ENCODE results near the gene TMEM9. TPM values are rescaled to one million over a fixed set of nuclear protein-coding genes. Genes with fewer than 3 reads are reported as not detected.

Gene TMEM9
- total and polyA plus RNA-seq, 9 of the 15 experiments (the other 6 are each of a cell fraction or from before 2014, with no cell fraction given): 30.4 to 107 (median 67.6) TPM

GRCh38 chr1:201100169-201100930, 53.9 kb downstream of the TMEM9 start:
- Histone ChIP-seq H3K9me1 (ENCODE audit: control insufficient read depth, insufficient read depth, low read length) (no peaks in the 10 kb centered on the region), H3K9me3 (replicated peaks; ENCODE audit: control insufficient read depth, insufficient read depth, low read depth, low read length) (no peaks in the 10 kb centered on the region), H3K27ac (ENCODE audit: extremely low read depth, low read depth, low read length) (no peak overlapping the region), H2AFZ (ENCODE audit: low read depth, low read length) (no peak overlapping the region), H3K27me3 (ENCODE audit: control insufficient read depth in 2 of 2, insufficient read depth in 2 of 2, low read length in 2 of 2) (peaks cover 56 to 81% of the 10 kb centered on the region in 2 experiments), H3K79me2 (ENCODE audit: control insufficient read depth, insufficient read depth, low read length) (no peaks in the 10 kb centered on the region), H3K9ac (ENCODE audit: insufficient read depth in 1 of 2, low read depth in 2 of 2, low read length in 2 of 2) (no peak overlapping the region), H3K36me3 (ENCODE audit: control insufficient read depth, insufficient read depth, low read length) (no peaks in the 10 kb centered on the region), H4K20me1 (replicated peaks; ENCODE audit: control insufficient read depth, insufficient read depth, low read length) (peaks cover 14% of the 10 kb centered on the region), H3K4me2 (ENCODE audit: insufficient read depth, low read length) (no peak overlapping the region), H3K4me1 (replicated peaks in 1 of 2; ENCODE audit: control insufficient read depth in 2 of 2, insufficient read depth in 2 of 2, low read length in 2 of 2) (no peaks in the 10 kb centered on the region), H3K4me3 (no peak overlapping the region)
- FAIRE-seq (no peak), DNase-seq (ENCODE audit: extremely low read depth in 1 of 4, low spot score in 3 of 4) (no peak), ATAC-seq (no peak)
- ChIA-PET POLR2A (interaction anchor here (1.2 kb wide), 1 partner anchor 15 kb away, joined by 4 read pairs; no protein-coding TSS in a partner anchor), CTCF (ENCODE audit: low intra/inter-chr PET ratio) (no interaction called here)
- intact Hi-C loops (cut with micrococcal nuclease) (no loop called here), in situ Hi-C loops (cut with MboI) (no loop called here)
- 3% methylated on average over 12 of the region's 12 CpGs for WGBS (ENCODE audit: insufficient coverage, low coverage, missing lambda C conversion rate)
- no TSS peak for BruUV-seq (replicated peaks)
- no peak for TF ChIP-seq CREBBP (IDR thresholded peaks at IDR 0.05; ENCODE audit: low read depth, low read length)
- no peak for TF ChIP-seq GABPA (tag; conservative IDR thresholded peaks at IDR 0.05; ENCODE audit: low read depth)
- no peak for TF ChIP-seq HSF4 (CRISPR knock-in tag; IDR thresholded peaks at IDR 0.05; ENCODE audit: borderline replicate concordance)
- no peak for TF ChIP-seq GTF2A2 (tag; IDR thresholded peaks at IDR 0.05)
- no peak for TF ChIP-seq FIP1L1 (IDR thresholded peaks at IDR 0.05; ENCODE audit: low read depth, low read length, poor library complexity, severe bottlenecking)
- TF ChIP-seq SMAD4 (CRISPR knock-in tag; conservative IDR thresholded peaks at IDR 0.05): no peak
- TF ChIP-seq KLF13 (tag; IDR thresholded peaks at IDR 0.05; ENCODE audit: borderline replicate concordance, low read depth): no peak
- TF ChIP-seq KLF1 (tag; IDR thresholded peaks at IDR 0.05): no peak
- TF ChIP-seq, protein P1, sequence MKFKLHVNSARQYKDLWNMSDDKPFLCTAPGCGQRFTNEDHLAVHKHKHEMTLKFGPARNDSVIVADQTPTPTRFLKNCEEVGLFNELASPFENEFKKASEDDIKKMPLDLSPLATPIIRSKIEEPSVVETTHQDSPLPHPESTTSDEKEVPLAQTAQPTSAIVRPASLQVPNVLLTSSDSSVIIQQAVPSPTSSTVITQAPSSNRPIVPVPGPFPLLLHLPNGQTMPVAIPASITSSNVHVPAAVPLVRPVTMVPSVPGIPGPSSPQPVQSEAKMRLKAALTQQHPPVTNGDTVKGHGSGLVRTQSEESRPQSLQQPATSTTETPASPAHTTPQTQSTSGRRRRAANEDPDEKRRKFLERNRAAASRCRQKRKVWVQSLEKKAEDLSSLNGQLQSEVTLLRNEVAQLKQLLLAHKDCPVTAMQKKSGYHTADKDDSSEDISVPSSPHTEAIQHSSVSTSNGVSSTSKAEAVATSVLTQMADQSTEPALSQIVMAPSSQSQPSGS (CRISPR knock-in tag; IDR thresholded peaks at IDR 0.05): no peak
- TF ChIP-seq CAMTA2 (CRISPR knock-in tag; conservative IDR thresholded peaks at IDR 0.05): no peak
- TF ChIP-seq MECOM (CRISPR knock-in tag; IDR thresholded peaks at IDR 0.05): no peak
- TF ChIP-seq RBBP5 (IDR thresholded peaks at IDR 0.05; ENCODE audit: borderline replicate concordance, insufficient read depth, low read length, poor library complexity, severe bottlenecking): no peak

Measured in K562 (cell line).